Lower leg skin (tissue), 4 donors: ENCODE measurements around the gene NCKIPSD. TPM values are rescaled to one million over a fixed set of nuclear protein-coding genes. Genes with fewer than 3 reads are reported as not detected.

Source experiments
- DNase-seq, 2 donors: peaks; one replicate each; pipeline ENCODE4 v3.0.0-alpha.2; 2019; ENCODE audit warnings: low spot score in 2 of 2
- H3K4me3 ChIP-seq: fragments of 200-600 bp; sonication (generic); 2 replicates; pipeline ENCODE4 v1.5.1; 2017; ENCODE audit warnings: mild to moderate bottlenecking, low read depth; ENCODE audit not compliant: poor library complexity, severe bottlenecking
- POLR2A ChIP-seq, 2 donors: fragments of 450-650 bp; IDR thresholded peaks; one replicate each; pipeline ENCODE4 v1.6.1; 2016 to 2017; ENCODE audit warnings: antibody characterized with exemption in 2 of 2, mild to moderate bottlenecking in 1 of 2, moderate library complexity in 1 of 2
- WGBS, 2 donors: methylation state at CpG; one replicate each; pipeline ENCODE4 v1.1.5; 2018; 5-methylcytosine and 5-hydroxymethylcytosine counted together
- intact Hi-C: fragments of 100-400 bp; cut with DNase I; formaldehyde crosslinking; loops from one replicate; pipeline ENCODE4 v1.15.0; 2023; ENCODE audit warnings: low total_unique reads
- total RNA-seq, 4 donors: library from RNA; depleted of rRNA; stranded (reverse); fragments of >200 nt; gene quantifications; one replicate each; pipeline ENCODE4 v1.1.0, GENCODE V29; 2016
- TF ChIP-seq, protein P1 (sequence below), 3 donors: fragments of 450-650 bp; IDR thresholded peaks; one replicate each; pipeline ENCODE4 v1.5.1; 2016; ENCODE audit warnings: antibody characterized with exemption in 3 of 3, mild to moderate bottlenecking in 3 of 3, moderate library complexity in 2 of 3

The NCKIPSD gene
- total RNA-seq, 4 donors from 2014 or later = 32.0 to 51.0 (median 41.1) TPM

GRCh38 chr3:48716982-48717746 lies 31.4 kb upstream of the NCKIPSD start, which contains the start of gene IP6K2:
TSS of gene IP6K2 (minus strand) at chr3:48717221. CDS start at chr3:48695291, 21,930 bp downstream.
- DNase-seq = peak; percentile 97 to 100
- intact Hi-C loops = no loop called here
- TF ChIP-seq, protein P1, sequence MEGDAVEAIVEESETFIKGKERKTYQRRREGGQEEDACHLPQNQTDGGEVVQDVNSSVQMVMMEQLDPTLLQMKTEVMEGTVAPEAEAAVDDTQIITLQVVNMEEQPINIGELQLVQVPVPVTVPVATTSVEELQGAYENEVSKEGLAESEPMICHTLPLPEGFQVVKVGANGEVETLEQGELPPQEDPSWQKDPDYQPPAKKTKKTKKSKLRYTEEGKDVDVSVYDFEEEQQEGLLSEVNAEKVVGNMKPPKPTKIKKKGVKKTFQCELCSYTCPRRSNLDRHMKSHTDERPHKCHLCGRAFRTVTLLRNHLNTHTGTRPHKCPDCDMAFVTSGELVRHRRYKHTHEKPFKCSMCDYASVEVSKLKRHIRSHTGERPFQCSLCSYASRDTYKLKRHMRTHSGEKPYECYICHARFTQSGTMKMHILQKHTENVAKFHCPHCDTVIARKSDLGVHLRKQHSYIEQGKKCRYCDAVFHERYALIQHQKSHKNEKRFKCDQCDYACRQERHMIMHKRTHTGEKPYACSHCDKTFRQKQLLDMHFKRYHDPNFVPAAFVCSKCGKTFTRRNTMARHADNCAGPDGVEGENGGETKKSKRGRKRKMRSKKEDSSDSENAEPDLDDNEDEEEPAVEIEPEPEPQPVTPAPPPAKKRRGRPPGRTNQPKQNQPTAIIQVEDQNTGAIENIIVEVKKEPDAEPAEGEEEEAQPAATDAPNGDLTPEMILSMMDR (IDR thresholded peaks at IDR 0.05) = no peak
- TF ChIP-seq POLR2A (IDR thresholded peaks at IDR 0.05) = peak in 1 of 2 donors; percentile 5
- H3K4me3 ChIP-seq = peak within 1 kb of the TSS; percentile 90
- WGBS, 2 donors = 2 to 3% methylated on average over 31 to 37 of the region's 38 CpGs

DNA sequence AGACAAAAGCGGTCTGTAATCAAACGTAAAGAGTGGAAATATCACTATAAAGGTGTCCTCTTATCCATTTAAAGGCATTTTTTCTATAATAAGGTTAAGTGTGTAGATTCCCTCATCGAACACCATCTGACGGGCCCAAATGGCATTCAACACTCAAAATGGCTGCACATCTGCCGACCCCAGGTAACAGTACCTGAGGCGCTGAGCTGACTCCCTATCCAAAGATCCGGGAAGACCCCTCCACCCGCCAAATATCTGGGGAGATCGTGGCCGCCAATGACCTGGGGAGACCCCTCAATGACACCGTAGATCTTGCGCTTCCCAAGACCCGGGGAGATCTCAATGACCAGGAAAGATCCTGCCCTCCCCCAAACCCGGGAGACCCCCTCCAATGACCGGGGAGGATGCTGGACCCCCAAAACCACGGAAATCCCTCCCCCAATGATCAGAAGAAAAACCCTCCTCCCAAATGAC lies 30.8 kb upstream of the NCKIPSD start:
- TF ChIP-seq POLR2A (IDR thresholded peaks at IDR 0.05) = no peak
- TF ChIP-seq, protein P1 (IDR thresholded peaks at IDR 0.05) = no peak
- no peak for DNase-seq
- intact Hi-C loops = no loop called here
- 0 to 1% methylated on average over 16 of the region's 16 CpGs for WGBS, 2 donors
- peak overlapping the region; percentile 90 for H3K4me3 ChIP-seq

GRCh38 chr3:48715174-48715800 lies 29.6 kb upstream of the NCKIPSD start:
- TF ChIP-seq, protein P1 (IDR thresholded peaks at IDR 0.05) = no peak
- TF ChIP-seq POLR2A (IDR thresholded peaks at IDR 0.05) = no peak
- intact Hi-C loops = no loop called here
- DNase-seq = no peak
- no peak overlapping the region for H3K4me3 ChIP-seq

DNA sequence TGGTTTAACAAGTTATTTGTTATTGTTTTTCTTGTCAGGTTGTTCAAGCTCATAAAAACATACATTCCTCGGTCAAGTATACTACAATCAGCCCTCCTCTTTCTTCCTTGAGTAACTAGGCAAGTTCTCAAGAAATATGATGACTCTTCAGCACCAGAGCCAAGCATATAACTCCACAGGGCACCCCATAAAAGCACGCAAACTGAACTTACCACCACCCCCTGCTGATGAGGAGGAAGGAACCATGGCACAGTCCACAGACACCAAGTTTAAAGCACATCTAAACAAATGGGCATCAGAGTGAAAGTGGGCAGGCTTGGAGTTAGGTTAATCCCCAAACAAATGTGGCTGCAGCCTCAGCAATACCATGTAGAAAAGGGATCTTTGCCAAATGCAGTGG lies 26.0 kb upstream of the NCKIPSD start:
- TF ChIP-seq, protein P1 (IDR thresholded peaks at IDR 0.05) = no peak
- TF ChIP-seq POLR2A (IDR thresholded peaks at IDR 0.05) = no peak
- no peak overlapping the region for H3K4me3 ChIP-seq
- no peak for DNase-seq
- intact Hi-C loops = no loop called here
- 62 to 65% methylated on average over 2 of the region's 2 CpGs for WGBS, 2 donors

DNA sequence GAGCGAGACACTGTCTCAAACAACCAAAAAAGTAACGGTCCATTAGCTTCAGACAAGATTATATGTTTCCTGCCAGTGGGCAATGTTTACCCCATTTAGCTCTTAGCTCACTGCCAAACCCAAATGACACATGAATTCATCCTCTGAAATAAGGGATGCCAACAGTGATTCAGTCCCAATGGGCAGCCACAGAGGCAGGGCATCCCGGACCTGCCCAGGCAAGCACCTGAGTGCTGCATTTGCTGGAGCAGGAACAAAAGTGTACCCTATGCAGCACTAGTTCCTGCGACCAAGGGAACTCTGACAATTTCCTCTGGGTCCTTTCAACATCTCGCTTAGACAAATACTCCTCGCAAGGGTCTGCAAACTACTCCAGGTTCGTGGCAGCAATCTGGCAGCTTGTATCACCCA lies 23.3 kb upstream of the NCKIPSD start:
- H3K4me3 ChIP-seq = no peak overlapping the region
- WGBS, 2 donors = 50 to 53% methylated on average over 7 of the region's 7 CpGs
- no peak for DNase-seq
- intact Hi-C loops = no loop called here
- no peak for TF ChIP-seq POLR2A (IDR thresholded peaks at IDR 0.05)
- TF ChIP-seq, protein P1 (IDR thresholded peaks at IDR 0.05) = no peak
